G401 (cell line): Measurements from ENCODE around the gene ADSL. TPM values are rescaled to one million over a fixed set of nuclear protein-coding genes. Genes with fewer than 3 reads are reported as not detected.
"Not testable (repeated sequence)": the region's sequence is repeated elsewhere in the genome, so short reads cannot be mapped to it uniquely, and the experiment has no call there.

Experiments
- DNase-seq: peaks from one replicate; pipeline ENCODE4 v3.0.0-alpha.2; 2015; ENCODE audit warnings: low spot score
- in situ Hi-C: cut with HindIII; loops from 2 replicates; pipeline ENCODE4 v1.10.0; 2016; ENCODE audit warnings: low sequenced_read_pairs, mixed read lengths
- total RNA-seq: library from RNA; depleted of rRNA; stranded (reverse); fragments of >200 nt; shearing (Covaris generic); gene quantifications from 2 replicates; pipeline ENCODE4 v1.2.3, GENCODE V29; 2014; rRNA removed

The ADSL gene
- total RNA-seq, result 264 and 285 TPM in 2 replicates

DNA sequence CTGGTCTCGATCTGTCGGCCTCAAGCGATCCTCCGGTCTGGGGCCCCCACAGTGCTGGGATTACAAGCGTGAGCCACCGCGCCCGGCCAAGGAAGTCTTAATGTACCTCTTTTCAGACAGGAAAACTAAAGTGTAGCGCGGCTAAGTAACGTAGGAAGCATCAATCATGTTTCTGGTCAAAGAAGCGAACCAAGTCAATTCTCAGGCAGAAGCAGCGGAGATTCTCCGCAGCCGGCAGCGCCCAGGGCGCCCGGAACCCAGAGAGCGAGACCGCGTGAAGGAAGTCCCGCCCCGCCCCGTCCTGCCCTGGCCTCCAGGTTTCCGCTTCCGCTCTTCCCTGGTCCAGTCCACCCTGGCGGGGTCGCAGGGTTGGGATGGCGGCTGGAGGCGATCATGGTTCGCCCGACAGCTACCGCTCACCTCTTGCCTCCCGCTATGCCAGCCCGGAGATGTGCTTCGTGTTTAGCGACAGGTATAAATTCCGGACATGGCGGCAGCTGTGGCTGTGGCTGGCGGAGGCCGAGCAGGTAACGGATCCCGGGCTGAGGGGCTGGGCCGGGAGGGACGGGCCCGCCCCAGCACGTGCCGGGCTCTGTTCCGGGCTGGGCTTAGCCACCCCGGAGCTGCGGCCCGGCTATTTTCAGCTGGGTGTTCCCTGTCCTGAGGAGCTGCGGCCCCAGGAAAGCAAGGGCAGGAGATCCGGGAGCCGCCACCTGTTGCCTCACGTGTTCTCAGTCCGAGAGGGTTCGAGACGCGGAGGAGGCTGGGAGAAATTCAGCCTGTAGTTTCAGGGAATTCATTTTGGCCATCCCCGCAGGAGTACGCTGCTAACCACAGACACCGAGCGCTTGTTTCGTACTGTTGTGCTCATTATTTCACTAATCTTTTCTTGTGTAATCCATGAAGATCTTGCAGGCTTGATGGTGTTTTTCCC is at the start of gene ADSL:
Gene ADSL (plus strand): TSS at position 316 of the 934 bp plus-strand sequence. CDS start 59 bp downstream, at position 375.
- in situ Hi-C loops, result no loop called here
- peak; percentile 91 for DNase-seq

DNA sequence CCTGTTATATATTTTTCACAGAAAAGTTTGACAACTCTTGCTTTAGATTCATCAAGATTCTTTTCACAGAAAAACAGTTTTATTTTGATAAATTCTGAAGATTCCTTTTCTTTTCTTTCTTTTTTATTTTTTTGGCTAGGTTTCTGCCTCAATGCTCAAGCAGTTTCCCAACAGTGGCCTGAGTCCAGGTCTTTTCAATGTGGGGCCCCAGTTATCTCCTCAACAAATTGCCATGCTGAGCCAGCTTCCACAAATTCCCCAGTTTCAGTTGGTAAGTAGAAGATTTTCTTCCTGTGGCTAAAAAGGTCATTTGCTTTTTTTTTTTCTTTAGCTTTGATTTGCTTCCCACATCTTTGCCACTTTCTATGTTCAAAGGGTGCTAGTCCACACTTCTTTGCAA is 46.0 kb upstream of the ADSL start:
- in situ Hi-C loops, result no loop called here
- no peak for DNase-seq

DNA sequence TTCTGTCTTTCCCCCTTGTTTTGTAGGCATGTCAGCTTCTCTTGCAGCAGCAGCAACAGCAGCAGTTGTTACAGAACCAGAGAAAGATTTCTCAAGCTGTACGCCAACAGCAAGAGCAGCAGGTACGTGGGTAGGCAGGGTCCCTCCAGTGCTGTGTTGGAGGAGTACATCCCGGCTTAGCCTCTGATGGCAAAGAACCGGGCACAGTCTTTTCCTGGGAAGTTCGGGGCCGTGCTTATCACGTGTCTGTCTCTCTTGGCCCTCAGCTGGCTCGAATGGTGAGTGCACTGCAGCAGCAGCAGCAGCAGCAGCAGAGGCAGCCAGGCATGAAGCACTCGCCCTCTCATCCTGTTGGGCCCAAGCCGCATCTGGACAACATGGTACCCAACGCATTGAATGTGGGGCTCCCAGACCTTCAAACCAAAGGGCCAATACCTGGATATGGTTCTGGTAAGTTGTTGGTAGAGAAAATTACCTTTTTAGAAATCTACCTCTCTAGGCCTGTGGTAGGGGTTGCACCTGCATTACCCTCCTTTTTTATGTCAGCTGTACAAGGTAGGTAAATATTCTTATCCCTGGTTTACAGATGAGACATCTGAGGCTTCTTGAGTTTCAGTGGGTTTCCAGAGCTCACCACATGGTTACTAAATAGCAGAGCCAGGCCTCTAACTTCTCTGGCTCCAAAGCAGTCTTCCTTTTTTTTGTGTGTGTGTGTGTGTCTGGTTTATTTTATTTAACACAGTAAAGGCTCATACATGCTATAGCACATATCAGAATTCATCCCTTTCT is 45.2 kb upstream of the ADSL start:
- in situ Hi-C loops, result no loop called here
- no peak for DNase-seq

DNA sequence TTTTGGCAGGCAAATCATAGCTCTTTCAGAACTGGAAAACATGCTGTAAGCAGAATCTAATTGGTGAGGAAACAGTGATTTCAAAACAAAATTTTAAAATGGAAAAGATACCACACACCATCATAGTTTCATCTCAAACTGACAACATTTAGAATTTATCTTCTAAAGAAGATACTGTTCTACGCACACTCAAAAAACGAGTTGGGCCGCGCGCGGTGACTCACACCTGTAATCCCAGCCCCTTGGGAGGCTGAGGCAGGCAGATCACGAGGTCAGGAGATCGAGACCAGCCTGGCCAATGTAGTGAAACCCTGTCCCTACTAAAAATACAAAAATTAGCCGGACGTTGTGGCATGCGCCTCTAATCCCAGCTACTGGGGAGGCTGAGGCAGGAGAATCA is 44.2 kb upstream of the ADSL start:
- DNase-seq, result no peak
- in situ Hi-C loops, result no loop called here

DNA sequence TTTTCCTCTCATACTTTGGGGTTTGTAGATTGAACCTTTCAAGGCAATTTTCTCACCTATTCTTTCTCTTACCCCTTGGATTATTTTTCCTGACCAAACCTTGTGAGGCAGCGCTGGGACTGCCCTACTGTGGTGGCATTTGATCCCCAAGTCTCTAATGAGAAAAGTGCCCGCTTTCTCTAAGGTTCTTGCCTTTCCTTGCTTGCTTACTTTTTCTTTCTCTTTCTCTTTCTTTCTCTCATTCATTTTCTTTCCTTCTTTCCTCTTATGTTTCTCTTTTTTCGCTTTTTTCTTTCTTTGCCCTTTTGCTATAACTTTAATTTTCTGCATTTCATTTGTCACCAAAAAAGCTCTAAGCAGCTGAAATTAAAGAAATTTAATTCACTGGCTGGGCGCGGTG is 40.7 kb upstream of the ADSL start:
- no peak for DNase-seq
- in situ Hi-C loops, result no loop called here

DNA sequence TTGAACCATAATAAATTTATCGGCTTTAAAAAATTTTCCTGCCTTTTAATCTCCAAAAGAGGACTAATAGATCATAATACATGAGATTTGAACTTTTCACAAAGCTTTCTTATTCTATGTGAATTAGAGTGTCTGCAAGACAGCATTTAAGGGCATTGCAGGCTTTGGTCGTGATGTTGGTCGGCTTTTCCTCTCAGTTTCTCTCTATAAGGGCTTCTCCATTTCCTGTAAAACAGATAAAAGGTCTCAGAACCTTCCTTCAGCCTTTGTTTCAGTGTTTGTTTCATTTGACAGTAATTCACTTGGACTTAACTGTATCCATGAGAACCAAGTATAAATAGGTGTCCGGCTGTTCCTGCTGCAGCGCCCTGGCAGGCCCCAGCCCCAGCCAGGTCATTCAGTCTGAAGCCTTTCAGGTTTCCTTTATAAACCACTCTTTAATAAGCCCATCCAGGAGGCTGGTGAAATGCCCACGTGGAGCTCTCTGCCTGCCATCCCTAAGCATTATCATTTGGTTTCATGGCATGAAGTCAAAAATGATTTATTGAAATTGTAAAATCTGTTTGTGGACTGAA is 37.2 kb upstream of the ADSL start:
- in situ Hi-C loops, result no loop called here
- DNase-seq, result no peak

DNA sequence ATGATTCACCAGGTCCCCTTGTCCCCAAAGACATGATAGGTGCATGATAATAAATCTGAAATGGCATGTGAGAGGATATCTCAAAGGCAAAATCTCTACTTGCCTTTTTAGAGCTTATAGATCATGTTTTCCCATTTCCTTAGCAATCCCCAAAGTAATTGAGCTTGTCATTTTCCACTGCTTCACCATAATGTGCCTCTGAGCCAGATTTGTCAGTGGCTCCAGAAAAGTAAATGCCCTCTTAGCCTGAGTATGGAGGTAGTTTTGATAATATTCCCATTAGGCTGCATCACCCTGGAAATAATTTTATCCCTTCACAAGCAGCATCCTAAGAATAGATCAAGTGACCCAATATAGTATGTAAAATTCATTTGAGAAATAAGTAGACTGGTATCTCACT is 36.7 kb upstream of the ADSL start:
- no peak for DNase-seq
- in situ Hi-C loops, result no loop called here

DNA sequence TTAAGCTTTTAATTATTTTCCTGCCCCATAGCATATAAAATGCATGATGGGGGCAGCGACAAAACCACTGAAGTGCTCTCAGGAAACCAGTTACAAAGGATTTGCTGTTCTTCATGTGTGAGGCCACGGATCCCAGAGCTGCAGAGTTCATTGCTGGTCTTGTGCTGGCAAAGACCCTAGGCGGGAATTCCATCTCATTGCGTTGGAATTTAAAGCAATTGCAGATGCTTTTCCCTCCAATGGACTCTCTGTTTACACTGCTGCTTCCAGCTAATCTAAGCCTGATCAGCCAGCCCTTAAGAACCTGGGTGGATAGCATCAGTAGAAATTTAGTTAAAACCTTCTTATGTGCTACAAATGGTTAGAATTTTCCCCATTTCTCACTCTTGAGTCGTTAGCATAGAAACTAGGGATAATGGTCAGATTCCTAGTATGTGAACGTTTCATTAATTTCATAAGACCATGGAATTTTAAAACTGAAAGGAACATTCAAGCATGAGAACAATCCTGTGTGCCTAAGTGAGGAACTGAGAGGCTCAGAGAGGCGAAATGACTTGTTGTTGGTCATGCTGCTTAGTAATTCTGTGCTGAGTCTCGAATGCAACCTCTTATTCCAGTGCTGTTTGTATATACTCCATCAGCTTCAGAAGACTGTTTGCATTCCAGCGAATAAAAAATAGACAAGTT is 36.1 kb upstream of the ADSL start:
- in situ Hi-C loops, result no loop called here

DNA sequence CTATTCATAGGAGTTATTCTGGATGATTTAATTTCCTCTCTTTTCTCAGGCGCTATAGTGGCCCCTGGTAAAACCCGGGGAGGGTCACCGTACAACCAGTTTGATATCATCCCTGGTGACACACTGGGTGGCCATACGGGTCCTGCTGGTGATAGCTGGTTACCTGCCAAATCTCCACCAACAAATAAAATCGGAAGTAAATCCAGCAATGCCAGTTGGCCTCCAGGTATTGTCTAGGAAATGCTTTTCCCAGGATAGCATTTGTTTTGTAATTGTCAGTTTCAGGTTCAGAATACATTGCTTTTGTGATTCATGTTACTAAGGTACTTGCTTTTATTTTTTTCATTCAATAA is 35.6 kb upstream of the ADSL start:
- DNase-seq, result peak; percentile 73
- in situ Hi-C loops, result no loop called here

More for the DNA sequence above, 36.1 kb upstream of the ADSL start:
- DNase-seq, result no peak

DNA sequence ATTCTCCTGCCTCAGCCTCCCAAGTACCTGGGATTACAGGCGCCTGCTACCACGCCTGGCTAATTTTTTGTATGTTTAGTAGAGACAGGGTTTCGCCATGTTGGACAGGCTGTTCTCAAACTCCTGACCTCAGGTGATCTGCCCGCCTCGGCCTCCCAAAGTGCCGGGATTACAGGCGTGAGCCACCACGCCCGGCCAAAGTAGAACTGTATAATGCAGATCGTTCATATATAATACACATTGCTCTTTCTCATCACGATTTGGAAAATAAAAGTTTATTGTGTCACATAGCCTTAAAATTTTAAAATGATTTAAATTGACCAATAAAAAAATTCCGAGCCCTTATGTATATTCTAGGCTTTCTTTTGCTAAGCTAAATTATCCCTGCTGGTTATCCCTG is 34.7 kb upstream of the ADSL start:
- DNase-seq, in situ Hi-C loops: not testable (repeated sequence)

DNA sequence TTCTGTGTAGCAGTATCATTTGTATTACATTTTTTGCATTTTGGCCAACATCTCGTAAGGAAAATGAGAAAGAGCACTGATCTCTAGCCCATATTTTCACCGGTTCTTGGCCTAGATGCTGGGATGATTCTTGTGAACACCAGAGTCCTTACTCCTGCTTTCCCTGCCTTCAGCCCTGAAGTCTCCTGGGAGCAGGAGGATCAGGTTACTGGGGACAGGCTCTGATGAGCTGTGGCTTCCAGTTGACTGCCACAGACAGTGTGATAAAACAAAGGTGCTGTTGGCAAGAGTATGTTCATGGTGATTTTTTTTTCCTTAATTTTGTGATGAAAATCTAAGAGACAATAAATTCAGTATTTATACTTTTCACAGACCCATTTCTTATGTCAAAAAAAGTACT is 34.2 kb upstream of the ADSL start:
- in situ Hi-C loops, result no loop called here

DNA sequence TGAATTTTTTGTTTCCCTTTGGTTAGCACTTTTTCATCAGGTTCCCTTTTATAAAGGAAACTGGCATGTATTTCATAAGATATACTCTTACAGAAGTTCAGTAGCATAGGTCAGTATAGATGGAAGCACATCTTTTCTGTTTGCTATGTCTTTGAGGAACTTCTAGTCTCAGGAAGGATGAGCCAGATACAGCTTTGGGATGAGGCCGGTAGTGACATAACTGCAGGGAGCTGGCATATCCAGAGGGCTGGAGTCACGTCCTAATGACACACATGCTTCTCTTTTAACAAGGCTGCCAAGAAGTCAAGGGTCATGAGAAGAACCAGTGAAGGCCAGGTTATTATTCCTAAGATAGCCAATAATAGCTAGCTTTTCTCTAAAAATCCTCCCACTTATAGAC is 33.3 kb upstream of the ADSL start:
- in situ Hi-C loops, result no loop called here
- DNase-seq, result no peak

More for the DNA sequence above, 34.2 kb upstream of the ADSL start:
- DNase-seq, result no peak

DNA sequence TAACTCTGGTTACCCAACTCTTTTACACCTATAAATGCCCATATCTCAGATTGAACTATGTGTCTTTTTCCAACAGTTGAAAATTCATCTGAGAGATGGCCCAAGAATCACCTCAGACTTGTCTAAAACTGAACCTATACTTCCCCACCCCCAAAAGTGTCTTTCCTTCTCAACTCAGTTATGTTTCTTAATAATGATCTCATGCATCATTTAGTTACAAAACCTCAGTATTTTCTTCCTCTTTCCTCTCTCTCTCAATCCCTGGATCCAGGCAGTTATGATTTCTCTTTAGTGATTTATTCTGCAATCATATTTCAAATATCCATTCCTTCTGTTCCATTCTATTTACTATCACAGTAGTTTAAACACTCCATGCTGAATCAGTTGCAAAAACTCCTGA is 32.3 kb upstream of the ADSL start:
- in situ Hi-C loops, result no loop called here
- DNase-seq, result no peak

DNA sequence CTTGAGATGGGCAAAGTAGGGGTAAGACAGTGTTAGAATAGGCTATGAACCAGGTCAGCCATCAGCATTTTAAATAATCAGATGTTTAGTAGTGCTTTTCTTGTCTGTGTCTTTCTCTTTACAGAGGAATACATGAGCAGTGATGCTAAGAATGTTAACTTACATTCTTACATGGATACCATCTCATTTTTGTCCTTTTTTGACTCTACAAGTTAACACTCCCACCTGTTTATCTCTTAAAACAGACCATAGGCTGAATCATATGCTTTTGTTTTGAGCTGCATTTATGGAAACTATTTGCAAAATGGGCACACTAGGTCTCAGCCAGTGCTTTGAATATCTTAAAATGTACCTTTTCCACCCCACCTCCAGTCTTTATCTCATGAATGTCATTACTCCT is 25.6 kb upstream of the ADSL start:
- in situ Hi-C loops, result no loop called here
- no peak for DNase-seq

DNA sequence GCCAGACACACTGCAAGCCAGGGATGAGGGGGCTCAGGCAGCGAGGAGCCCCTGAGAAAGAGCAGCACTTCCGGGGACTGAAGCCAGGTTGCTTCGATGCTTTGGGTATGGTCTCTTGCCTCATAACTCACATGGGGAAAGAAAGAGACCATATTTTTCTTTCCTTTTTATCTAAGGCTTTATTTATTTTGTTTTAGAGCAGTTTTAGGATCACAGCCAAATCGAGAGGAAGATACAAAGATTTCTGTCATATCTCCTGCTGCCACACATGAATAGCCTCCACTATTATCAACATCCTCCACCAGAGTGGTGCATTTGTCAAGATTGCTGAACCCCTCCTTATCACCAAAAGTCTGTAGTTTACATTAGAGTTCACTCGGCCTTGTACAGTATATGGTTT is 24.3 kb upstream of the ADSL start:
- no peak for DNase-seq
- in situ Hi-C loops, result no loop called here

DNA sequence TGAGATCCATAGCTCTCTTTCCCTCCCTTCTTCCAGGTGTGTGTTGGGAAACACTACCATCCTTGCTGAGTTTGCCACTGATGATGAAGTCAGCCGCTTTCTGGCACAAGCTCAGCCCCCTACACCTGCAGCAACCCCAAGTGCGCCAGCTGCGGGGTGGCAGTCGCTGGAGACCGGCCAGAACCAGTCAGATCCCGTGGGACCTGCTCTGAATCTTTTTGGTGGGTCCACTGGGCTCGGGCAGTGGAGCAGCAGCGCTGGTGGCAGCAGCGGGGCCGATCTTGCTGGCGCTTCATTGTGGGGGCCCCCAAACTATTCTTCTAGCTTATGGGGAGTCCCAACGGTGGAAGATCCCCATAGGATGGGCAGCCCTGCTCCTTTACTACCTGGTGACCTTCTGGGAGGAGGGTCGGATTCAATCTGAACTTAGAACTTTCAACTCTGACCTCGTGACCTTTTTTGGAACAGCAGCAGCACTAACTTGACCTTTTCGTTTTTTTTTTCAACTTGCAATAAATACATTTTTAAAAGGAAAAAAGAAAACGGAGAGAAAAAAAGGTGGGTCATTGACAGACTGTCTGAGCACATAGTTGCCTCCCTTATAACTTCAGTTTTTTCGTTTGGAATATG is 23.4 kb upstream of the ADSL start:
- in situ Hi-C loops, result no loop called here
- DNase-seq, result no peak

DNA sequence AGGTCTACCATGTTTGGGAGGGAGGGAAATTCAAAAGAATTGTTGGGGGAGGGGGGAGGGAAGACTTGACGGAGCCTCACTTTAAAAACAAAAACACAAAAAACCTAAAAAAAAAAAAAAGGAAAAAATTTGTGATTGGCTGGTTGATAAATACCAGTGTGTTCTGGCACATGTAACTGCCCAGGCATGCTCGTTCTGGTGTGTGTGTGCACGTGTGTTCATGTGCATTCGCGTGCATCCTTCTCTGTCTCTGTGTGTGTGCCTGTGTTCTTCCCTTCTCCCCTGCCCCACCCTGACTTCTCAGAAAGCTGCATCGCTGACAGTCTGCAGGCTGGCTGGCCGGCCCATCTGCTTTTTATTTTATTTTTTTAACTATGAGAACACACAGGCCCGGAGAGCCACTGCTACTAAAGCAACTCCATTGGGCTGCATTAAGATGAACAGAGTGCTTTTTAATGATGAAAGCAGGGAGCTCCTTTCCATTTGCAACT is 22.6 kb upstream of the ADSL start:
- in situ Hi-C loops, result no loop called here
- DNase-seq, result no peak

DNA sequence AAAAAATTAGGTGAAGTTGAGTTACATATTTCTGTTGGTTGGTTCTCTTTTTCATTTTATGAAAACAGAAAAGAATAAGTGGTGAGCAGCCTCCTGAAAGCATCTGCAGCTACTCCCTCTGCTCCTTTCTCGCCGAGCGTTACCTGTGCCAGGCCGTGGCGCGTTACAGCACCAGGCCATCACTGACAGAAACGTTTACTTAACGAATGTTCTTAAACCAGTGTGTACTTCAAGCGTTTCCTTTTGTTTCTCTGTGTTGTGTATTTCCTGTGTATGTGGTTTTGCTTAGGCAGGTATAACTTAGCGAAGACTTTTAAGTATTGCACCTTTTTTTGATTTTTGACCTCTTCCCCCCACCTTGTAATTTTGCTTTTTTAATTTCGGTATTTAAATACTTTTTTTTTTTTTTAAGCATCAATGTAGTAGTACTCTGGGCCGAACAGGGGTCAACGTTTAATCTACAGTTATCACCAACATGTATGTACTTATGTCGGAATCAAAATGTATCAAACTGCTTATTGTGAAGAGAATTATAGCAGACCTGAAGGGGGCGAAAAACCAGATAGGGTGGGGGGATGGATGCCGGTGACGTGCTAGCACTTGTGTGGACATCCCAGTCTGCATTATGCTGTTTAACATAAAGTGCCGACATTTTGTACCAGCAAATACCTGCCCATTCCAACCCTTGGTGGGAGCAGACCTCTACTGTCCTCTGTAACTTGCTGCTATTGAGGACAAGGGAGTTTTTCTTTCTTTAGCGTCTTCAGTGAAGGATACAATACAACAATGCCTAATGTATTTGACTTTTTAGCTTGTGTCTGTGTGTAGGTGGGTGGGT is 21.6 kb upstream of the ADSL start:
- DNase-seq, result no peak
- in situ Hi-C loops, result no loop called here
